ENCODE measurements around the gene NCSTN. TPM values are rescaled to one million over a fixed set of nuclear protein-coding genes. Genes with fewer than 3 reads are reported as not detected.
A peak's percentile ranks its signal among the peaks of the same experiment; 100 is the strongest.

NCSTN gene
- total and polyA plus RNA-seq, 9 of the 15 experiments (the other 6 are each of a cell fraction or from before 2014, with no cell fraction given), result 21.3 to 91.1 (median 57.9) TPM

- no peak for TF ChIP-seq ZNF277 (CRISPR knock-in tag; IDR thresholded peaks at IDR 0.05; ENCODE audit: borderline replicate concordance)
- no peak for TF ChIP-seq ESRRB (CRISPR knock-in tag; IDR thresholded peaks at IDR 0.05; ENCODE audit: borderline replicate concordance)
- TF ChIP-seq VEZF1 (CRISPR knock-in tag; IDR thresholded peaks at IDR 0.05), result peak; percentile 90
- peak; percentile 89 for TF ChIP-seq EP400 (IDR thresholded peaks at IDR 0.05)
- peak; percentile 86; the same call in 1 of the 2 replicates for TF ChIP-seq HDAC2 (IDR thresholded peaks at IDR 0.05)
- peak; percentile 10 for TF ChIP-seq NEUROD1 (IDR thresholded peaks at IDR 0.05; ENCODE audit: borderline replicate concordance, low read depth, low read length, partially characterized antibody)
- no peak for TF ChIP-seq PHB (CRISPR knock-in tag; IDR thresholded peaks at IDR 0.05)
- 0 out of 2 replicates have a peak, but pooled peaks have one; percentile 53 for TF ChIP-seq ETV5 (CRISPR knock-in tag; IDR thresholded peaks at IDR 0.05; ENCODE audit: low read depth)
- TF ChIP-seq POLR2B (IDR thresholded peaks at IDR 0.05; ENCODE audit: low read depth, partially characterized antibody), result peak; percentile 62
- peak; percentile 80; the same call in 1 of the 2 replicates for TF ChIP-seq JUN (IDR thresholded peaks at IDR 0.05; ENCODE audit: borderline replicate concordance, low read depth, low read length)
- no peak for TF ChIP-seq JUN (CRISPR knock-in tag; IDR thresholded peaks at IDR 0.05; ENCODE audit: borderline replicate concordance)
- TF ChIP-seq ZNF780A (CRISPR knock-in tag; IDR thresholded peaks at IDR 0.05), result no peak
- TF ChIP-seq RBM17 (IDR thresholded peaks at IDR 0.05; ENCODE audit: borderline replicate concordance, low read depth, low read length), result no peak
- TF ChIP-seq ZNF274 (IDR thresholded peaks at IDR 0.05; ENCODE audit: borderline replicate concordance, low read depth, low read length), result no peak
- peak; percentile 35; the same call in 1 of the 2 replicates for TF ChIP-seq ZBTB2 (IDR thresholded peaks at IDR 0.05)
- peak; percentile 84; the same call in 1 of the 2 replicates for TF ChIP-seq BACH1 (tag; IDR thresholded peaks at IDR 0.05)
- TF ChIP-seq FOXA3 (CRISPR knock-in tag; conservative IDR thresholded peaks at IDR 0.05 in 1 of 2, IDR thresholded peaks at IDR 0.05 in 1 of 2), result 0 out of 4 replicates have a peak, but pooled peaks of 1 of the 2 experiments have one; percentile 12
- 0 out of 2 replicates have a peak, but pooled peaks have one; percentile 77 for TF ChIP-seq KLF6 (CRISPR knock-in tag; IDR thresholded peaks at IDR 0.05; ENCODE audit: borderline replicate concordance)
- TF ChIP-seq MAFF (IDR thresholded peaks at IDR 0.05; ENCODE audit: low read length), result no peak
- no peak for TF ChIP-seq MYBL2 (IDR thresholded peaks at IDR 0.05; ENCODE audit: low read depth)
- TF ChIP-seq MYBL2 (CRISPR knock-in tag; IDR thresholded peaks at IDR 0.05; ENCODE audit: borderline replicate concordance), result no peak
- peak in 1 of 2 experiments; percentile 67; a peak in 2 of 4 replicates for TF ChIP-seq MAZ (CRISPR knock-in tag; conservative IDR thresholded peaks at IDR 0.05 in 1 of 2, IDR thresholded peaks at IDR 0.05 in 1 of 2)
- TF ChIP-seq CBX3 (IDR thresholded peaks at IDR 0.05; ENCODE audit: borderline replicate concordance in 1 of 2, low read length in 2 of 2), result no peak
- peak; percentile 81 for TF ChIP-seq BRD9 (IDR thresholded peaks at IDR 0.05; ENCODE audit: low read depth, partially characterized antibody)
Observed at GRCh38 chr1:160362168-160362957, 19.2 kb downstream of the NCSTN start (continued).
